OCI-LY7 (cell line): ENCODE results near the gene CCDC12. TPM values are rescaled to one million over a fixed set of nuclear protein-coding genes. Genes with fewer than 3 reads are reported as not detected.

Source experiments
- BruUV-seq: library from RNA; stranded (reverse); fragments of 400-500 nt; replicated peaks from 2 replicates; lab custom pipeline; 2021; lab: Mats Ljungman, UMichigan
- CTCF ChIA-PET: fragments of 300-600 bp; sonication (Branson Sonifier 250); formaldehyde crosslinking; loops from one replicate; lab custom pipeline; 2022; ENCODE audit warnings: antibody characterized with exemption; ENCODE audit not compliant: unreplicated experiment; lab: Charles Lee
- POLR2A ChIA-PET: fragments of 300-600 bp; sonication (Branson Sonifier 250); formaldehyde crosslinking; loops from one replicate; lab custom pipeline; 2022; ENCODE audit warnings: antibody characterized with exemption; lab: Charles Lee
- DNase-seq: peaks from one replicate; pipeline ENCODE4 v3.0.0-alpha.2; 2015; ENCODE audit warnings: low spot score
- H2AFZ ChIP-seq: fragments of 200-600 bp; sonication (generic), shearing (Covaris generic); 2 replicates; pipeline ENCODE4 v1.6.1; 2014; ENCODE audit warnings: mild to moderate bottlenecking, antibody characterized with exemption, low read length, moderate library complexity
- H3K27ac ChIP-seq: fragments of 200-600 bp; sonication (generic); 2 replicates; pipeline ENCODE4 v1.5.1; 2014; ENCODE audit warnings: mixed run types, low read depth, mild to moderate bottlenecking, moderate library complexity, low read length, inconsistent platforms; ENCODE audit not compliant: poor library complexity, severe bottlenecking
- H3K36me3 ChIP-seq: fragments of 200-600 bp; sonication (generic); 2 replicates; pipeline ENCODE4 v1.6.1; 2014; ENCODE audit warnings: mild to moderate bottlenecking, antibody characterized with exemption, low read length, moderate library complexity, mixed read lengths; ENCODE audit not compliant: insufficient read depth
- H3K4me1 ChIP-seq: fragments of 200-600 bp; sonication (generic); 2 replicates; pipeline ENCODE4 v1.5.1; 2014; ENCODE audit warnings: mild to moderate bottlenecking, low read length; ENCODE audit not compliant: insufficient read depth, poor library complexity, severe bottlenecking
- H3K4me2 ChIP-seq: fragments of 200-600 bp; sonication (generic); 2 replicates; pipeline ENCODE4 v1.6.1; 2014; ENCODE audit warnings: mild to moderate bottlenecking, low read length
- H3K4me3 ChIP-seq: fragments of 200-600 bp; sonication (generic); 2 replicates; pipeline ENCODE4 v1.5.1; 2014; ENCODE audit warnings: mild to moderate bottlenecking, low read depth, low read length; ENCODE audit not compliant: poor library complexity, severe bottlenecking
- H3K79me2 ChIP-seq: fragments of 200-600 bp; sonication (generic); 2 replicates; pipeline ENCODE4 v1.6.1; 2016; ENCODE audit warnings: low read depth, mild to moderate bottlenecking, low read length, moderate library complexity, mixed read lengths; ENCODE audit not compliant: insufficient read depth
- H3K9me2 ChIP-seq: fragments of 200-600 bp; sonication (generic); 2 replicates; pipeline ENCODE4 v1.6.1; 2016; ENCODE audit warnings: mild to moderate bottlenecking, low read length, mixed read lengths; ENCODE audit not compliant: insufficient read depth
- H3K9me3 ChIP-seq: fragments of 200-600 bp; sonication (generic); 2 replicates; pipeline ENCODE4 v1.6.1; 2014; ENCODE audit warnings: mild to moderate bottlenecking, mixed run types, low read length, mixed read lengths
- H4K20me1 ChIP-seq: fragments of 200-600 bp; sonication (generic); 2 replicates; pipeline ENCODE4 v1.6.1; 2014; ENCODE audit warnings: mild to moderate bottlenecking, antibody characterized with exemption, low read length, moderate library complexity, mixed read lengths; ENCODE audit not compliant: insufficient read depth
- EZH2phosphoT487 ChIP-seq: fragments of 200-600 bp; sonication (generic); IDR thresholded peaks from 2 replicates; pipeline ENCODE4 v1.6.1; 2018; ENCODE audit warnings: low read depth, borderline replicate concordance, mild to moderate bottlenecking, mixed run types, antibody characterized with exemption, low read length, moderate library complexity, mixed read lengths
- intact Hi-C: fragments of 100-400 bp; cut with micrococcal nuclease; formaldehyde crosslinking; loops from one replicate; pipeline ENCODE4 v1.10.0; 2022; ENCODE audit not compliant: unreplicated experiment
- total RNA-seq, 2 experiments: library from RNA; depleted of rRNA in 1 of 2; stranded (reverse); fragments of >200 nt in 1 of 2; shearing (Covaris generic) in 1 of 2; gene quantifications; 2 replicates each; pipeline ENCODE4 v1.2.3, GENCODE V29; 2014 to 2022
- TF ChIP-seq, protein P1 (sequence below): fragments of 200-600 bp; sonication (generic); conservative IDR thresholded peaks from 2 replicates; pipeline ENCODE4 v1.5.1; 2014; ENCODE audit warnings: mild to moderate bottlenecking, antibody characterized with exemption, low read length, moderate library complexity, mixed read lengths

CCDC12 gene
- total RNA-seq, 2 experiments from 2014 or later: 74.9 to 116 TPM

DNA sequence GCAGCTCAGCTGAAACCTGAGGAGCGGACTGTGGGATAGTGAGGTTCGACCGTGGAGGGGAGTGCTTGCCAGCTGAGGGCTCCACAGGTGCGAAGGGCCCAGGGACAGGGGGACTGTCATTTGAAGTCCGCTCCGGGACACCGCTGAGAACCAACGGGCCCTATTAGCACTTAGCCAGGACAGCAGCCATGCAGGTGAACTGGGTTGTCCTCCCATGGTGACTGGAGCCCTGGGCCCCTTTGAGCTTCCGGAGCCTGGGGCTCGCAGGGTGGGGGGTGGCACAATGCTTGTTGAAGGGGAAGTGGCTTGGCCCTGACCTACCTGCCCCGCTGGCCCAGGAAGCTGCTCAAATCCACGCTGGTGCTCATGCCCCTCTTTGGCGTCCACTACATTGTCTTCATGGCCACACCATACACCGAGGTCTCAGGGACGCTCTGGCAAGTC lies 74.3 kb downstream of the CCDC12 start:
- H3K27ac ChIP-seq: no peak overlapping the region
- POLR2A ChIA-PET: no interaction called here
- no peak overlapping the region for H3K4me3 ChIP-seq
- no peak overlapping the region for H2AFZ ChIP-seq
- no peaks in the 10 kb centered on the region for H3K4me1 ChIP-seq
- no peak for TF ChIP-seq EZH2phosphoT487
- TF ChIP-seq, protein P1, sequence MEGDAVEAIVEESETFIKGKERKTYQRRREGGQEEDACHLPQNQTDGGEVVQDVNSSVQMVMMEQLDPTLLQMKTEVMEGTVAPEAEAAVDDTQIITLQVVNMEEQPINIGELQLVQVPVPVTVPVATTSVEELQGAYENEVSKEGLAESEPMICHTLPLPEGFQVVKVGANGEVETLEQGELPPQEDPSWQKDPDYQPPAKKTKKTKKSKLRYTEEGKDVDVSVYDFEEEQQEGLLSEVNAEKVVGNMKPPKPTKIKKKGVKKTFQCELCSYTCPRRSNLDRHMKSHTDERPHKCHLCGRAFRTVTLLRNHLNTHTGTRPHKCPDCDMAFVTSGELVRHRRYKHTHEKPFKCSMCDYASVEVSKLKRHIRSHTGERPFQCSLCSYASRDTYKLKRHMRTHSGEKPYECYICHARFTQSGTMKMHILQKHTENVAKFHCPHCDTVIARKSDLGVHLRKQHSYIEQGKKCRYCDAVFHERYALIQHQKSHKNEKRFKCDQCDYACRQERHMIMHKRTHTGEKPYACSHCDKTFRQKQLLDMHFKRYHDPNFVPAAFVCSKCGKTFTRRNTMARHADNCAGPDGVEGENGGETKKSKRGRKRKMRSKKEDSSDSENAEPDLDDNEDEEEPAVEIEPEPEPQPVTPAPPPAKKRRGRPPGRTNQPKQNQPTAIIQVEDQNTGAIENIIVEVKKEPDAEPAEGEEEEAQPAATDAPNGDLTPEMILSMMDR: no peak
- no peak overlapping the region for H3K4me2 ChIP-seq
- H3K36me3 ChIP-seq: no peaks in the 10 kb centered on the region
- H3K9me3 ChIP-seq: no peaks in the 10 kb centered on the region
- no peak for DNase-seq
- H4K20me1 ChIP-seq: no peaks in the 10 kb centered on the region
- BruUV-seq: no TSS peak
- CTCF ChIA-PET: no interaction called here
- no peaks in the 10 kb centered on the region for H3K79me2 ChIP-seq
- no peaks in the 10 kb centered on the region for H3K9me2 ChIP-seq
- intact Hi-C loops: no loop called here

DNA sequence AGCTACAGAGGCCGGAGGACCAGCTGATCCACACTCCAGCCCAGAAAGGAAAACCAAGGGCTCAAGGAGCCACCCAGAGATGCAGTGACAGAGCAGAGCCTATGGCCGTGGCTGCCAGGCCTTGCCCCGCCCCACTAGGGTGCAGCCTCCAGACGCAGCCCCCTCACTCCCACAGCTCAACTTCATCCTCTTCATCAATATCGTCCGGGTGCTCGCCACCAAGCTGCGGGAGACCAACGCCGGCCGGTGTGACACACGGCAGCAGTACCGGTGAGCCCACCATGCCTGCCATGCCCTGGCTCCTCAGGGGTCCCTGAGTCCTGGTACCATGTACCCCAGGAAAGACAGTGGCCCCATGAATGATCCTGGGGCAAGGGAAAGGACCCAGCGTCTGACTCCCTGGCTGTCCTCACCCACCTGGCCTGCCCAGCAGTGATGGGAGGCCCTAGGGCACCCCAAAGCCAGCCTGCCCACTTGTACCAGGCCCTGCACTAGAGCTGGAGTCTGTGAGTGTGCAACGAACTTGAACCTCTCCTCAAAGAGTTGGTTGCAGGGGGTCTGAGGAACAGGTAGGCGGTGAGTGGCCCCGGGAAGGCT lies 74.9 kb downstream of the CCDC12 start:
- ChIA-PET POLR2A (no interaction called here), CTCF (no interaction called here)
- no peak overlapping the region for H3K4me3 ChIP-seq
- no peaks in the 10 kb centered on the region for H3K9me2 ChIP-seq
- H3K9me3 ChIP-seq: no peaks in the 10 kb centered on the region
- H3K36me3 ChIP-seq: no peaks in the 10 kb centered on the region
- DNase-seq: no peak
- H3K27ac ChIP-seq: no peak overlapping the region
- no peak for TF ChIP-seq EZH2phosphoT487
- TF ChIP-seq, protein P1: no peak
- no peak overlapping the region for H3K4me2 ChIP-seq
- no TSS peak for BruUV-seq
- H2AFZ ChIP-seq: no peak overlapping the region
- no peaks in the 10 kb centered on the region for H3K79me2 ChIP-seq
- intact Hi-C loops: no loop called here
- H3K4me1 ChIP-seq: no peaks in the 10 kb centered on the region
- H4K20me1 ChIP-seq: no peaks in the 10 kb centered on the region

DNA sequence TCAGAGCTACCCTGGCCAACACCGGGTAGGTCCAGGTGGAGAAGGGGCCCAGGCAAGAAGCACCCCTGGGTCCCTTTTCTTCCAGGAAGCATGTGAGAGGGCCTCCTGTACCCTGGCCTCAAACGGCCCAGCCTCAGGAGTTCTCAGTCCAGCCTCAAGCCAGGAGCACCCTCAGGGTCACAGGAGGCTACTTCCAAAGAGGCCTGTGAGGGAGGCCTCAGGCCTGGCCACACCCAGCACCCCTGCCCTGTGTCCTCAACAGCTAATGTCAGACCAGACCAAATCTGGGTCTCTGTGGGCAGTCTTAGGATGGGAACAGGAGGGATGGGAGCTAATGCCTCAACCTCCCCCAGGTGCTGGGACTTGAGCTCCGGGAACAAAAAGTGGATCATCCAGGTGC lies 75.5 kb downstream of the CCDC12 start:
- intact Hi-C loops: no loop called here
- Histone ChIP-seq H3K4me2 (no peak overlapping the region), H4K20me1 (no peaks in the 10 kb centered on the region), H3K36me3 (no peaks in the 10 kb centered on the region), H3K9me3 (no peaks in the 10 kb centered on the region), H3K9me2 (no peaks in the 10 kb centered on the region), H3K4me1 (no peaks in the 10 kb centered on the region), H3K79me2 (no peaks in the 10 kb centered on the region), H2AFZ (no peak overlapping the region), H3K4me3 (no peak overlapping the region), H3K27ac (no peak overlapping the region)
- ChIA-PET CTCF (no interaction called here), POLR2A (interaction anchor here (0.6 kb wide), 1 partner anchor 1982 kb away, joined by 5 read pairs; no protein-coding TSS in a partner anchor)
- TF ChIP-seq, protein P1: no peak
- TF ChIP-seq EZH2phosphoT487: no peak
- BruUV-seq: no TSS peak
- no peak for DNase-seq
